Myocyte (in vitro differentiated cells): Measurements from ENCODE around the gene CCDC167. TPM values are rescaled to one million over a fixed set of nuclear protein-coding genes. Genes with fewer than 3 reads are reported as not detected.

Experiments
- DNase-seq: peaks from one replicate; pipeline ENCODE4 v3.0.0-alpha.2; 2012; ENCODE audit warnings: low read depth
- total RNA-seq: library from RNA; depleted of rRNA; stranded (reverse); fragments of >200 nt; gene quantifications from 2 replicates; pipeline ENCODE4 v1.2.3, GENCODE V29; 2014

CCDC167 gene
- total RNA-seq, 1 donor from 2014 or later: 45.9 TPM

DNA sequence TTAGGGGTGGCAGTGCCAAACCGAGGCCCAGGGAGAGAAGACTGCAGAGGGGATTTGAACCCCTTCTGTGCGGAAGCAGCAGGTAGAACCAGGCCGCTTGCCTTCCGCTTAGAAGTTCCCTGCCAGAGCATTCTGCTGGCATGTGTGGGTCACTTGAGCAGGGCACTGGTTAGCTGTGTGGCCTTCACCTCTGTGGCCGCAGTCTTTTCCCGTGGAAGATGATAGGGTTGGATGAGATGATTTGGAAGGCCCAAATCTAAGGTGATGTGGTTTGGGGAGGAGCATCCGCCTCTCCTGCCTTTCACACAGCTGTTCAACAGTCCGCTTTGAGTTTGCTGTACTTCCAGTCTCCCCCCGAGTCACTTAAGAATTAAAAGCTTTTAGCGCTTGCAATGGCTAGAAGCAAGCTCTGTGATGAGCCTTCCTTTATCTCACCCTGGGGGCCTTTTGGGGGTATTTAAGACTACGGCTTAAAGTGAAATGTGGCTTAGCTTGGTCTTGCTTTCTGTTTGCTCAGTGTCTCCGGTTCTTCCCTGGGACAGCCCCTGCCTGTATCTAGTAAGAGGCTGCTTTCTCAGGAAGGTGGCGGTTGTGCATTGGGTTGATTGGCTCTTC is 65.9 kb downstream of the CCDC167 start:
- peak; percentile 52 for DNase-seq

Other genes with a start within 250 kb of the CCDC167 start
- 8.4 and 9.8 TPM in 2 replicates for gene TBC1D22B, start 242.1 kb downstream of the CCDC167 start, total RNA-seq
- gene TMEM217, start 241.7 kb downstream of the CCDC167 start, total RNA-seq: 0.35 and 1.0 TPM in 2 replicates
- 14.0 and 21.5 TPM in 2 replicates for gene RNF8, start 145.9 kb downstream of the CCDC167 start, total RNA-seq
- gene CMTR1, start 66.7 kb downstream of the CCDC167 start, total RNA-seq: 34.0 and 35.1 TPM in 2 replicates
- gene MDGA1, start 198.0 kb upstream of the CCDC167 start, total RNA-seq: 1.7 and 1.9 TPM in 2 replicates